Keratinocyte (primary cell): Measurements from ENCODE around the gene DMAC2.

ENCODE experiments used
- EZH2 ChIP-seq: IDR thresholded peaks from one replicate; pipeline ENCODE4 v1.6.1; 2012; ENCODE audit warnings: inconsistent platforms, mild to moderate bottlenecking, low read length, moderate library complexity
- TF ChIP-seq, protein P1 (sequence below), 3 experiments: IDR thresholded peaks in 1 of 3; conservative IDR thresholded peaks in 1 of 3; optimal IDR thresholded peaks in 1 of 3; 2 replicates in 2 of 3; 3 replicates in 1 of 3; pipeline versions ENCODE3 to v1.5.1; 2011; ENCODE audit warnings: low read length in 3 of 3, mild to moderate bottlenecking in 3 of 3, moderate library complexity in 2 of 3, control low read depth in 1 of 3, inconsistent platforms in 1 of 3; ENCODE audit not compliant: insufficient read depth in 2 of 3; ENCODE audit errors: extremely low read depth in 1 of 3

GRCh38 chr19:41421314-41421713 is 18.4 kb downstream of the DMAC2 start:
- TF ChIP-seq, protein P1, sequence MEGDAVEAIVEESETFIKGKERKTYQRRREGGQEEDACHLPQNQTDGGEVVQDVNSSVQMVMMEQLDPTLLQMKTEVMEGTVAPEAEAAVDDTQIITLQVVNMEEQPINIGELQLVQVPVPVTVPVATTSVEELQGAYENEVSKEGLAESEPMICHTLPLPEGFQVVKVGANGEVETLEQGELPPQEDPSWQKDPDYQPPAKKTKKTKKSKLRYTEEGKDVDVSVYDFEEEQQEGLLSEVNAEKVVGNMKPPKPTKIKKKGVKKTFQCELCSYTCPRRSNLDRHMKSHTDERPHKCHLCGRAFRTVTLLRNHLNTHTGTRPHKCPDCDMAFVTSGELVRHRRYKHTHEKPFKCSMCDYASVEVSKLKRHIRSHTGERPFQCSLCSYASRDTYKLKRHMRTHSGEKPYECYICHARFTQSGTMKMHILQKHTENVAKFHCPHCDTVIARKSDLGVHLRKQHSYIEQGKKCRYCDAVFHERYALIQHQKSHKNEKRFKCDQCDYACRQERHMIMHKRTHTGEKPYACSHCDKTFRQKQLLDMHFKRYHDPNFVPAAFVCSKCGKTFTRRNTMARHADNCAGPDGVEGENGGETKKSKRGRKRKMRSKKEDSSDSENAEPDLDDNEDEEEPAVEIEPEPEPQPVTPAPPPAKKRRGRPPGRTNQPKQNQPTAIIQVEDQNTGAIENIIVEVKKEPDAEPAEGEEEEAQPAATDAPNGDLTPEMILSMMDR (optimal IDR thresholded peaks at IDR 0.05 in 1 of 3, IDR thresholded peaks at IDR 0.05 in 1 of 3, conservative IDR thresholded peaks at IDR 0.05 in 1 of 3; ENCODE audit: extremely low read depth in 1 of 3, insufficient read depth in 2 of 3, low read length in 3 of 3): no peak
- TF ChIP-seq EZH2: no peak
